Brain microvascular endothelial cell (primary cell): ENCODE measurements around the gene CD79A.

Experiments
- DNase-seq: peaks from one replicate; pipeline ENCODE4 v3.0.0-alpha.2; 2020
- H3K27ac ChIP-seq: fragments of 250-450 bp; sonication (Bioruptor Pico); 2 replicates; pipeline ENCODE4 v1.5.1; 2020; ENCODE audit warnings: mild to moderate bottlenecking, moderate library complexity
- H3K27me3 ChIP-seq: fragments of 250-450 bp; sonication (Bioruptor Pico); replicated peaks from 2 replicates; pipeline ENCODE4 v1.5.1; 2020; ENCODE audit warnings: mild to moderate bottlenecking
- H3K36me3 ChIP-seq: fragments of 250-450 bp; sonication (Bioruptor Pico); replicated peaks from 2 replicates; pipeline ENCODE4 v1.5.1; 2020; ENCODE audit warnings: mild to moderate bottlenecking
- H3K4me3 ChIP-seq: 2 replicates; pipeline ENCODE4 v1.5.1; 2011; ENCODE audit warnings: low read depth, mild to moderate bottlenecking, control low read depth, low read length, moderate library complexity
- CTCF ChIP-seq: IDR thresholded peaks from 2 replicates; pipeline ENCODE4 v1.5.1; 2011; ENCODE audit warnings: low read depth, mild to moderate bottlenecking, moderate library complexity, low read length, control low read depth, inconsistent platforms; ENCODE audit errors: missing control alignments
- in situ Hi-C: cut with HindIII; loops from 2 replicates; pipeline ENCODE4 v1.10.0; 2017; ENCODE audit warnings: low sequenced_read_pairs, low pct_ligation_motif_present

CD79A gene

DNA sequence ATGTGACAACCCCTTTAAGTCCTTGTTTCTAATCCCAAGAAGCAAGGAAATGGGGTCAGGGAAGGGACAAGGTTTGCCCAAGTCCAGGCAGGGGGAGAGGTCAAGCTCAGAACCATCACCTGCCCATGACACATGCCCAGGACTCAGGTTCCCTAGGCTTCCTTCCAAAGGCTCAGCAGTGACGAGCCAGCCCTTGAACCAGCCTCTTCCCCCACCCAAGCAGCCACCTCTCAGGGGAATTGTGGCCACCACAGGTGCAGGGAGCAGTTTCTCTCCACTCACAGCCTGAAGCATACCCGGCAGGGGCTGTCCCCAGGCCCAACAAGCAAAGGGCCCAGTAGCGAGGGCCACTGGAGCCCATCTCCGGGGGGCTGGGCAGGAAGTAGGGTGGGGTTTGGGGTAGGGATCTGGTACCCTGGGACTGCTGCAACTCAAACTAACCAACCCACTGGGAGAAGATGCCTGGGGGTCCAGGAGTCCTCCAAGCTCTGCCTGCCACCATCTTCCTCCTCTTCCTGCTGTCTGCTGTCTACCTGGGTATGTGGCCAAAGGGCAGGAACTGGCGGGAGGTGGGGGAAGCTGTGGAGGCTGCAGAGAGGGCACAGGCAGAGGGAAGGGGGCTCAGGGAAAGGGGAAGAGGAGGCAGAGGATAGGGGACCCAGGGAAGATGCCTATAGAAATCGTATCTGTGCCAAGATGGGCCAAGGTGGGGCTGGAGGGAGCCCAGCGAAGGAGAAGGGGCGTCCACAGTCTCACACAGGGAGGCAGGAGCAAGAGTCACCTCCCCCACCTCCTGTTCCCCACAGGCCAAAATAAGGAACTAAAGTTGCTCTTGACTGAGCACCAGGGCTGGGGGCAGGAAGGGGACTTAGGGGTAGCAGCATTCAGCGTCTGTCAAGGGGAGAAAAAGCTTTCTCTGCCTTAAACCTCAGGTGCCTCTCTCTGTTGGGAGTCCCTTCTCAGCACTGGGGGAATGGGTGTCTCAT is at the start of gene CD79A:
TSS of gene CD79A (plus strand) at position 433 of the 986 bp plus-strand sequence. CDS start at position 459, 26 bp downstream.
- no peak for TF ChIP-seq CTCF
- Histone ChIP-seq H3K27me3 (no peaks in the 10 kb centered on the region), H3K4me3 (no peak within 1 kb of the TSS), H3K27ac (no peak within 1 kb of the TSS), H3K36me3 (peaks cover 4% of the 10 kb centered on the region)
- in situ Hi-C loops: no loop called here
- no peak for DNase-seq

DNA sequence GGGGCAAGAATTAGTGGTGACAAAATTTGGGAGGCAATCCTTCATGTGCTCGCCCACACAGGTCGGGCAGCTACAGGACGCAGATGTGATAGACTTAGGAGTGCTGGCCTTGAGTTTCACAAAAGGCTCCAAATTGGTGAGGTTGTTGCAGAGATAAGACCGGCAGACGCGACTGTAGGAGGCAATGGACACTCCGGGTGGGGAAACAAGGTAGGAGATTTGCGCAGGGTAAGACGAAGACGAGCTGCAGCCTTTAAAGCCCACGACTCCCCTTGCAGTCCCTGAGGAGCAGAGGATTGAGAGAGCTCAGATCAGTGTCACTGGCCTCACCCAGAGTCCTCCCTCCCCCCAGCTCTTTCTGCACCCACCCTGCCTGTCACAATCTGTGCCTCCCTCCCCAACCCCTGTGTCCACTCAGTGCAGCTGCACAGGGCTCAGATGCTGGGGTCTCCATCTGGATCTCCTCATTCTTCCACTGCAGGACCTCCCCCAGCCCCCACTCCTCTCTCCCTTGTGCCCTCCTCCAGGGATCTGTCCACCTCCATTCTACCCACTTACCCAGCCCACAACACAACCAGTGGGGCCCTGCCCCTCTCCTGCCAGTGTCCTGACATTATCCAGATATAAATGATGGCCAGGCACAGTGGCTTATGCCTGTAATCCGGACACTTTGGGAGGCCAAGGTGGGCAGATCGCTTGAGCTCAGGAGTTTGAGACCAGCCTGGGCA is 38.9 kb upstream of the CD79A start:
- DNase-seq: no peak
- H3K36me3 ChIP-seq: no peaks in the 10 kb centered on the region
- TF ChIP-seq CTCF: no peak
- in situ Hi-C loops: no loop called here
- H3K4me3 ChIP-seq: no peak overlapping the region
- H3K27ac ChIP-seq: no peak overlapping the region
- no peaks in the 10 kb centered on the region for H3K27me3 ChIP-seq

- H3K27ac ChIP-seq: no peak overlapping the region
- no peaks in the 10 kb centered on the region for H3K36me3 ChIP-seq
- in situ Hi-C loops: no loop called here
- TF ChIP-seq CTCF: no peak
- no peak for DNase-seq
- H3K4me3 ChIP-seq: no peak overlapping the region
- H3K27me3 ChIP-seq: no peaks in the 10 kb centered on the region
Measured at GRCh38 chr19:41839211-41839610, 37.9 kb upstream of the CD79A start.

GRCh38 chr19:41843371-41843770 is 33.7 kb upstream of the CD79A start:
- Histone ChIP-seq H3K27ac (no peak overlapping the region), H3K4me3 (no peak overlapping the region), H3K36me3 (no peaks in the 10 kb centered on the region), H3K27me3 (no peaks in the 10 kb centered on the region)
- in situ Hi-C loops: no loop called here
- no peak for DNase-seq
- TF ChIP-seq CTCF: no peak

GRCh38 chr19:41844601-41845000 is 32.5 kb upstream of the CD79A start, which contains the start of gene LYPD4:
TSS of gene LYPD4 (minus strand) at chr19:41844683. CDS start at chr19:41839285, 5,398 bp downstream.
- no peak within 1 kb of the TSS for H3K27ac ChIP-seq
- no peaks in the 10 kb centered on the region for H3K36me3 ChIP-seq
- no peak within 1 kb of the TSS for H3K4me3 ChIP-seq
- in situ Hi-C loops: no loop called here
- TF ChIP-seq CTCF: no peak
- H3K27me3 ChIP-seq: no peaks in the 10 kb centered on the region
- no peak for DNase-seq
